Stimulated activated CD8-positive, alpha-beta memory T cell treated with anti-CD3 and anti-CD28 coated beads, Interleukin-7, amount 100 ng/mL, for 1 hour (primary cell): Measurements from ENCODE around the gene SLC16A3.

Experiments used
- DNase-seq, 2 donors: peaks; one replicate each; pipeline ENCODE4 v3.0.0-alpha.2; 2020; ENCODE audit warnings: low read depth in 2 of 2

SLC16A3 gene

DNA sequence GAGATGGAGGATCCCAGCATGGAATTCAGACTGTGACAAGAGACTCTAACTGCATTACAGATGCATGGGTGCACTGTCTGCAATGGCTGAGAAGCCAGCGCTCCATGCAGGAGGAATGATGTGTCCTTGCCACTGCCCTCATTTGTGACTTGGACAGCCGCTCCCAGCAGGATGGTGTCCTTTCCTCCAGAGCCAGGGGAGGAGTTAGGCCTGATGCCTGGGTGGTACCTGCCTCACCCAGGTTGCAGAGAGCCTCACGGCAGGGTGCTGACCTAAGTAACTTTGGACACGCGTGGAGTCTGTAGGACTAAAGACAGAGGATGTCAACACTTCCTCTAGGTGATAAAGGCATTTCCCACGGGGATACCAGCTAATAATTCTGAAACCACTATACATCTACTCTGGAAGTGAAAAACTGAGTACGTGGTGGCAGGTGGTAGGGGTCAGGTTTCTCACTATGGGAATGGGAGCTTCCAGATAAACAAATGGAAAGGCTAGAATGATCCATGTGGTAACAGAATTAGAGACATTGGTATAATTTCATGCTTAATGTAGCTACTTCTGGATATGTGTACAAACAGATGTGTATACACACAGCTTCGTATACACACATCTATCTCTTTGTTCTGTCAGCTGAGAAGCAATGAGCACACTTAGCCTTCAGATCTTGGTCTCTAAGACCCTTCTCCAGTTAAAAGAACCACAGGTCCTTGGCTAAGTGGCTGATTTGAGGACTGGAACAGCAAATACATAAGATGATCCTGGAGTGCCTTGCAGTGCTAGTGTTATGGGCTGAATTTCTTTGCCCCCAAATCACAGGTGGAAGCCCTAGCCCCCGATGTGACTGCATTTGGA, 58.4 kb downstream of the SLC16A3 start:
- no peak for DNase-seq

DNA sequence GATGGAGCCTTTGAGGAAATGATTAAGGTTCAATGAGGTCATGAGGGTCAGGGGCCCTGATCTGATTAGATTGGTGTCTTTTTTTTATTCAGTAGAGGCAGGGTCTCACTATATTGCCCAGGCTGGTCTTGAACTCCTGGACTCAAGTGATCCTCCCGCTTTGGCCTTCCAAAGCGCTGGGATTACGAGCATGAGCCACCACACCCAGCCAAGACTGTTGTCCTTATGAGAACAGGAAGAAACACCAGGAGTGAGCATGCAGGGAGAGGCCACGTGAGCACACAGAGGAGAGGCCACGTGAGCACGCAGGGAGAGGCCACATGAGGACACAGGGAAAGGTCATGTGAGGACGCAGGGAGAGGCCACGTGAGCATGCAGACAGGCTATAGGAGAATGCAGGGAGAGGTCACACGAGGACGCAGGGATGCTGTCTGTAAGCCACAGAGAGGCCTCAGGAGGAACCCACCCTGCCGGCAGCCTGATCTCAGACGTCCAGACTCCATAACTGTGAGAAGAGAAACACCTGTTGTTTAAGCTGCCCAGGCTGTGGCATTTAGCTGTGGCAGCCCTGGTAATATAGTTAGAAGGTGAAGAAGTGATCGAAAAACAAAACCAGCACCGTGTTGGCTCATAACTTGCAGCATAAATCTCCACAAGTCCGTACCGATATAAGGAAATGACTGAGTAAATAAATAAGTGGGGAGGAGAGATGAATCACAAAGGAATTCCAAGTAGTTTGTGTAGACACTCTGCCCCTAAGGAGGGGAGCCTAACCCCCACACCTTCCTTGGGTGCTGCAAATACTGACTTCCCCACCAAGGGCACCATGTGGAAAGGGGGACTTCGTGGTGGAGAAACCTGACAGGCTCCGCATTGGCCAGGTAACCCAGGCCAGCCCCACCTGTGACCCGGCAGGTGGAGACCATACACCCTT, 59.3 kb downstream of the SLC16A3 start:
- no peak for DNase-seq
